ENCODE measurements around the gene CHEK2.

CHEK2 gene

DNA sequence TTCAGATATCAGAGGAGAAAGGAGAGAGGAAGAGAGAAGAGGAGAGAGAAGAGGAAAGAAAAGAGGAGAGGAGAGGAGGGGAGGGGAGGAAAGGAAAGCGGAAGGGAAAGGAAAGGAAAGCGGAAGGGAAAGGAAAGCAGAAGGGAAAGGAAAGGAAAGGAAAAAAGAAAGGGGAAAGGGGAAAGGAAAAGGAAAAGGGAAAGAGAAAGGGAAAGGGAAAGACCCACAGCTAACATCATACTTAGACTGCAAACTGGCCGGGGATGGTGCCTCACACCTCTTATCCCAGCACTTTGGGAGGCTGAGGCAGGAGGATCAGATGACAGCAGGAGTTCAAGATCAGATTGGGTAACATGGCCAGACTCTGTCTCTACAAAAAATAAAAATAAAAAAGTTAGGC is 11.4 kb downstream of the CHEK2 start:
- Histone ChIP-seq H3K27me3 (ENCODE audit: insufficient read depth, low read length, poor library complexity) (no peaks in the 10 kb centered on the region), H3K79me2 (ENCODE audit: insufficient read depth, low read length) (peaks cover 45% of the 10 kb centered on the region), H2AFZ (ENCODE audit: low read depth, low read length) (no peak overlapping the region), H3K4me2 (ENCODE audit: insufficient read depth, low read length) (no peak overlapping the region), H3K27ac (ENCODE audit: low read length) (no peak overlapping the region), H3K4me1 (ENCODE audit: insufficient read depth, low read length) (no peaks in the 10 kb centered on the region), H3K9ac (ENCODE audit: low read depth, low read length) (no peak overlapping the region), H3K4me3 (ENCODE audit: low read depth in 1 of 2, low read length in 2 of 2) (no peak overlapping the region), H4K20me1 (ENCODE audit: insufficient read depth, low read length) (peaks cover 3% of the 10 kb centered on the region; the same call in 1 of the 2 replicates), H3K9me3 (ENCODE audit: insufficient read depth, low read length, severe bottlenecking) (no peaks in the 10 kb centered on the region), H3K36me3 (ENCODE audit: insufficient read depth, low read length) (peaks cover 63% of the 10 kb centered on the region)
- no peak for DNase-seq
- no peak for ATAC-seq (ENCODE audit: insufficient read depth, low read depth)
- TF ChIP-seq EZH2 (IDR thresholded peaks at IDR 0.05; ENCODE audit: borderline replicate concordance, low read depth, low read length, severe bottlenecking), result no peak
- TF ChIP-seq, protein P1, sequence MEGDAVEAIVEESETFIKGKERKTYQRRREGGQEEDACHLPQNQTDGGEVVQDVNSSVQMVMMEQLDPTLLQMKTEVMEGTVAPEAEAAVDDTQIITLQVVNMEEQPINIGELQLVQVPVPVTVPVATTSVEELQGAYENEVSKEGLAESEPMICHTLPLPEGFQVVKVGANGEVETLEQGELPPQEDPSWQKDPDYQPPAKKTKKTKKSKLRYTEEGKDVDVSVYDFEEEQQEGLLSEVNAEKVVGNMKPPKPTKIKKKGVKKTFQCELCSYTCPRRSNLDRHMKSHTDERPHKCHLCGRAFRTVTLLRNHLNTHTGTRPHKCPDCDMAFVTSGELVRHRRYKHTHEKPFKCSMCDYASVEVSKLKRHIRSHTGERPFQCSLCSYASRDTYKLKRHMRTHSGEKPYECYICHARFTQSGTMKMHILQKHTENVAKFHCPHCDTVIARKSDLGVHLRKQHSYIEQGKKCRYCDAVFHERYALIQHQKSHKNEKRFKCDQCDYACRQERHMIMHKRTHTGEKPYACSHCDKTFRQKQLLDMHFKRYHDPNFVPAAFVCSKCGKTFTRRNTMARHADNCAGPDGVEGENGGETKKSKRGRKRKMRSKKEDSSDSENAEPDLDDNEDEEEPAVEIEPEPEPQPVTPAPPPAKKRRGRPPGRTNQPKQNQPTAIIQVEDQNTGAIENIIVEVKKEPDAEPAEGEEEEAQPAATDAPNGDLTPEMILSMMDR (IDR thresholded peaks at IDR 0.05; ENCODE audit: borderline replicate concordance, extremely low read depth, low read length, poor library complexity, severe bottlenecking), result no peak

DNA sequence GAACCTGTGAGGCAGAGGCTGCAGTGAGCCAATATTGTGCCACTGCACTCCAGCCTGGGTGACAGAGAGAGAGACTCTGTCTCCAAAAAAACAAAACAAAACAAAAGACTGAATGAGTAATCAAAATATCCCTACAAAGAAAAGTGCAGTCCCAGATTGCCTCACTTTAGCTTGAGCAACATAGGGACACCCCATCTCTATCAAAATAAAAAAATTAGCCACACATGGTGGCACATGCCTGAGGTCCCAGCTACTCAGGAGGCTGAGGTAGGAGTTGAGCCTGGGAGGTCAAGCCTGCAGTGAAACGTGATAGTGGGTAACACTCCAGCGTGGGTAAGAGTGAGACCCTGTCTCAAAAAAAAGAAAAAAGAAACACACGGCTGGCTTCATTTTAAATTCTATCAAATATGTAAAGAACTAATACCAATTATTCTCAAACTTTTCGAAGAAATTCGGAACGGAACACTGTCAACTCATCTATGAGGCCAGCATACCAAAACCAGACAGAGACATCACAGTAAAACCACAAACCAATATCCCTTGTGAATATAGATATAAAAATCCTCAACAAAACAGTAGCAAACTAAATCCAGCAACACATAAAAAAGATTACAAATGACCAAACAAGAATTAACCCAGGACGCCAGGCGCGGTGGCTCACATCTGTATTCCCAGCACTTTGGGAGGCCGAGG is 12.9 kb downstream of the CHEK2 start:
- Histone ChIP-seq H3K27me3 (ENCODE audit: insufficient read depth, low read length, poor library complexity) (no peaks in the 10 kb centered on the region), H3K79me2 (ENCODE audit: insufficient read depth, low read length) (peaks cover 31% of the 10 kb centered on the region), H3K9ac (ENCODE audit: low read depth, low read length) (no peak overlapping the region), H3K4me1 (ENCODE audit: insufficient read depth, low read length) (no peaks in the 10 kb centered on the region), H4K20me1 (ENCODE audit: insufficient read depth, low read length) (no peaks in the 10 kb centered on the region; the same call in 1 of the 2 replicates), H3K36me3 (ENCODE audit: insufficient read depth, low read length) (peaks cover 66% of the 10 kb centered on the region), H3K4me3 (ENCODE audit: low read depth in 1 of 2, low read length in 2 of 2) (no peak overlapping the region), H3K4me2 (ENCODE audit: insufficient read depth, low read length) (no peak overlapping the region), H2AFZ (ENCODE audit: low read depth, low read length) (no peak overlapping the region), H3K9me3 (ENCODE audit: insufficient read depth, low read length, severe bottlenecking) (no peaks in the 10 kb centered on the region), H3K27ac (ENCODE audit: low read length) (no peak overlapping the region)
- DNase-seq (no peak), ATAC-seq (ENCODE audit: insufficient read depth, low read depth) (no peak)
- TF ChIP-seq, protein P1 (IDR thresholded peaks at IDR 0.05; ENCODE audit: borderline replicate concordance, extremely low read depth, low read length, poor library complexity, severe bottlenecking), result no peak
- TF ChIP-seq EZH2 (IDR thresholded peaks at IDR 0.05; ENCODE audit: borderline replicate concordance, low read depth, low read length, severe bottlenecking), result no peak

DNA sequence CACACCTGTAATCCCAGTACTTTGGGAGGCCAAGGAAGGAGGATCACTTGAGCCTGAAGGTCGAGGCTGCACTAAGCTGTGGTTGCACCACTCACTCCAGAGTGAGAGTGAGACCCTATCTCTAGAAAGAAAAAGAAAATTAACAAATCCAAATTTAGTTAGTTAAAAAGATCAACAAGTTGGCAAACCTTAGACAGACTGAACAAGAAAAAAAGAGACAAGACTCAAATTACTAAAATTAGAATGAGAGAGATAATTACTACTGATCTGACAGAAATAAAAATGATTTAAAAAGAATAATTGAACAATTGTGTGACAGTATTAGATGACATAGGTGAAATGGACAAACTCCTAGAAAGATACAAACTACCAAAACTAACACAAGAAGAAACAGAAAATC is 13.6 kb downstream of the CHEK2 start:
- DNase-seq (no peak), ATAC-seq (ENCODE audit: insufficient read depth, low read depth) (no peak)
- H3K9ac ChIP-seq (ENCODE audit: low read depth, low read length), result no peak overlapping the region
- no peaks in the 10 kb centered on the region for H3K9me3 ChIP-seq (ENCODE audit: insufficient read depth, low read length, severe bottlenecking)
- H3K27me3 ChIP-seq (ENCODE audit: insufficient read depth, low read length, poor library complexity), result no peaks in the 10 kb centered on the region
- no peaks in the 10 kb centered on the region; the same call in 1 of the 2 replicates for H4K20me1 ChIP-seq (ENCODE audit: insufficient read depth, low read length)
- H3K4me3 ChIP-seq (ENCODE audit: low read depth in 1 of 2, low read length in 2 of 2), result no peak overlapping the region
- no peak overlapping the region for H3K27ac ChIP-seq (ENCODE audit: low read length)
- H3K4me2 ChIP-seq (ENCODE audit: insufficient read depth, low read length), result no peak overlapping the region
- peaks cover 63% of the 10 kb centered on the region for H3K36me3 ChIP-seq (ENCODE audit: insufficient read depth, low read length)
- peaks cover 23% of the 10 kb centered on the region; the same call in 1 of the 2 replicates for H3K79me2 ChIP-seq (ENCODE audit: insufficient read depth, low read length)
- H3K4me1 ChIP-seq (ENCODE audit: insufficient read depth, low read length), result no peaks in the 10 kb centered on the region
- no peak overlapping the region for H2AFZ ChIP-seq (ENCODE audit: low read depth, low read length)
- no peak for TF ChIP-seq EZH2 (IDR thresholded peaks at IDR 0.05; ENCODE audit: borderline replicate concordance, low read depth, low read length, severe bottlenecking)
- TF ChIP-seq, protein P1 (IDR thresholded peaks at IDR 0.05; ENCODE audit: borderline replicate concordance, extremely low read depth, low read length, poor library complexity, severe bottlenecking), result no peak

Measured in DND-41 (cell line).